DND-41 (cell line): Measurements from ENCODE around the gene SRGAP3.

ENCODE experiments used
- CTCF ChIP-seq: IDR thresholded peaks from 2 replicates; pipeline ENCODE4 v1.5.1; 2012; ENCODE audit warnings: borderline replicate concordance, low read length, moderate library complexity, mild to moderate bottlenecking; ENCODE audit not compliant: poor library complexity, severe bottlenecking; ENCODE audit errors: extremely low read depth
- EZH2 ChIP-seq: IDR thresholded peaks from 3 replicates; pipeline ENCODE4 v1.6.1; 2012; ENCODE audit warnings: borderline replicate concordance, low read depth, mild to moderate bottlenecking, moderate library complexity, low read length, inconsistent platforms; ENCODE audit not compliant: severe bottlenecking

- no peak for TF ChIP-seq CTCF
- no peak for TF ChIP-seq EZH2
Observed at GRCh38 chr3:8979262-8979661, 270.2 kb downstream of the SRGAP3 start.
